Measurements from ENCODE around the gene CDC42. TPM values are rescaled to one million over a fixed set of nuclear protein-coding genes. Genes with fewer than 3 reads are reported as not detected.

Gene CDC42
- total RNA-seq, 1 experiment from 2014 or later, result 171 TPM

GRCh38 chr1:22131875-22132486 is 79.5 kb downstream of the CDC42 start:
- no peaks in the 10 kb centered on the region for H3K27me3 Mint-ChIP-seq (ENCODE audit: low read depth)
- DNase-seq (ENCODE audit: low spot score), result peak; percentile 85
- no peak overlapping the region for H3K27ac Mint-ChIP-seq
- ChIA-PET POLR2A (interaction anchor here (0.8 kb wide), 1 partner anchor 17 kb away, joined by 3 read pairs; no protein-coding TSS in a partner anchor), CTCF (interaction anchor here (1.1 to 4.2 kb wide), 6 partner anchors 11 to 285 kb away, joined by 3 to 36 read pairs (median 4); partner anchors contain the start of gene WNT4)
- H3K36me3 Mint-ChIP-seq, result no peaks in the 10 kb centered on the region
- no peak overlapping the region for H3K4me3 Mint-ChIP-seq
- TF ChIP-seq ZNF423 (CRISPR knock-in tag; IDR thresholded peaks at IDR 0.05), result peak; percentile 14; the same call in 1 of the 2 replicates
- TF ChIP-seq CTCF (IDR thresholded peaks at IDR 0.05), result peak; percentile 94
- peak; percentile 26; the same call in 1 of the 2 replicates for TF ChIP-seq ETV6 (CRISPR knock-in tag; IDR thresholded peaks at IDR 0.05)
- TF ChIP-seq CREM (CRISPR knock-in tag; IDR thresholded peaks at IDR 0.05), result no peak
- ATAC-seq, result peak; percentile 83
- H3K9me3 Mint-ChIP-seq, result no peaks in the 10 kb centered on the region
- H3K4me1 Mint-ChIP-seq, result peaks cover 14% of the 10 kb centered on the region

GRCh38 chr1:22132517-22133235 is 80.2 kb downstream of the CDC42 start:
- Mint-ChIP-seq H3K9me3 (no peaks in the 10 kb centered on the region), H3K36me3 (no peaks in the 10 kb centered on the region), H3K27me3 (ENCODE audit: low read depth) (no peaks in the 10 kb centered on the region), H3K4me3 (no peak overlapping the region), H3K27ac (no peak overlapping the region), H3K4me1 (peaks cover 21% of the 10 kb centered on the region)
- ChIA-PET CTCF (interaction anchor here (1.1 to 4.2 kb wide), 4 partner anchors 10 to 284 kb away, joined by 3 to 36 read pairs (median 18); partner anchors contain the start of gene WNT4), POLR2A (no interaction called here)
- no peak for DNase-seq (ENCODE audit: low spot score)
- no peak for TF ChIP-seq NR3C1 (CRISPR knock-in tag; conservative IDR thresholded peaks at IDR 0.05; ENCODE audit: low read depth)
- TF ChIP-seq TEAD1 (CRISPR knock-in tag; IDR thresholded peaks at IDR 0.05), result no peak
- TF ChIP-seq NR2C2 (CRISPR knock-in tag; IDR thresholded peaks at IDR 0.05), result no peak
- TF ChIP-seq, protein P1, sequence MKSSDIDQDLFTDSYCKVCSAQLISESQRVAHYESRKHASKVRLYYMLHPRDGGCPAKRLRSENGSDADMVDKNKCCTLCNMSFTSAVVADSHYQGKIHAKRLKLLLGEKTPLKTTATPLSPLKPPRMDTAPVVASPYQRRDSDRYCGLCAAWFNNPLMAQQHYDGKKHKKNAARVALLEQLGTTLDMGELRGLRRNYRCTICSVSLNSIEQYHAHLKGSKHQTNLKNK (CRISPR knock-in tag; IDR thresholded peaks at IDR 0.05), result no peak
- no peak for TF ChIP-seq TP53 (CRISPR knock-in tag; IDR thresholded peaks at IDR 0.05)
- TF ChIP-seq SOX15 (CRISPR knock-in tag; IDR thresholded peaks at IDR 0.05), result no peak
- no peak for TF ChIP-seq FOXP1 (CRISPR knock-in tag; IDR thresholded peaks at IDR 0.05; ENCODE audit: borderline replicate concordance)
- no peak for TF ChIP-seq ATF2 (CRISPR knock-in tag; IDR thresholded peaks at IDR 0.05; ENCODE audit: borderline replicate concordance, low read depth)
- no peak for TF ChIP-seq PRRX2 (CRISPR knock-in tag; IDR thresholded peaks at IDR 0.05)
- no peak for TF ChIP-seq STAT6 (CRISPR knock-in tag; conservative IDR thresholded peaks at IDR 0.05; ENCODE audit: low read depth)
- TF ChIP-seq, protein P2, sequence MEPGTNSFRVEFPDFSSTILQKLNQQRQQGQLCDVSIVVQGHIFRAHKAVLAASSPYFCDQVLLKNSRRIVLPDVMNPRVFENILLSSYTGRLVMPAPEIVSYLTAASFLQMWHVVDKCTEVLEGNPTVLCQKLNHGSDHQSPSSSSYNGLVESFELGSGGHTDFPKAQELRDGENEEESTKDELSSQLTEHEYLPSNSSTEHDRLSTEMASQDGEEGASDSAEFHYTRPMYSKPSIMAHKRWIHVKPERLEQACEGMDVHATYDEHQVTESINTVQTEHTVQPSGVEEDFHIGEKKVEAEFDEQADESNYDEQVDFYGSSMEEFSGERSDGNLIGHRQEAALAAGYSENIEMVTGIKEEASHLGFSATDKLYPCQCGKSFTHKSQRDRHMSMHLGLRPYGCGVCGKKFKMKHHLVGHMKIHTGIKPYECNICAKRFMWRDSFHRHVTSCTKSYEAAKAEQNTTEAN (CRISPR knock-in tag; IDR thresholded peaks at IDR 0.05), result no peak
- no peak for TF ChIP-seq HMGA2 (CRISPR knock-in tag; IDR thresholded peaks at IDR 0.05)
- no peak for TF ChIP-seq AR (CRISPR knock-in tag; IDR thresholded peaks at IDR 0.05)
- TF ChIP-seq ZNF416 (CRISPR knock-in tag; IDR thresholded peaks at IDR 0.05), result no peak
- no peak for TF ChIP-seq FOXK1 (CRISPR knock-in tag; IDR thresholded peaks at IDR 0.05)
- ATAC-seq, result no peak
